ENCODE results near the gene TERF2IP. TPM values are rescaled to one million over a fixed set of nuclear protein-coding genes. Genes with fewer than 3 reads are reported as not detected.

TERF2IP gene
- total RNA-seq, 1 donor from 2014 or later: 79.2 TPM

GRCh38 chr16:75630052-75630451 is 17.5 kb upstream of the TERF2IP start:
- intact Hi-C loops (cut with DNase I): no loop called here
- no peak for DNase-seq (ENCODE audit: low spot score)
- no peak for ATAC-seq

- no peak for ATAC-seq
- intact Hi-C loops (cut with DNase I): no loop called here
- DNase-seq (ENCODE audit: low spot score): no peak
These were observed 14.7 kb upstream of the TERF2IP start for GRCh38 chr16:75632857-75633256.

- intact Hi-C loops (cut with DNase I): no loop called here
These were observed 12.5 kb upstream of the TERF2IP start for GRCh38 chr16:75635036-75635435.

GRCh38 chr16:75640598-75640997 is 7.0 kb upstream of the TERF2IP start:
- no peak for ATAC-seq
- no peak for DNase-seq (ENCODE audit: low spot score)
- intact Hi-C loops (cut with DNase I): no loop called here

More at GRCh38 chr16:75635036-75635435, 12.5 kb upstream of the TERF2IP start:
- no peak for ATAC-seq
- DNase-seq (ENCODE audit: low spot score): no peak

- ATAC-seq (no peak), DNase-seq (ENCODE audit: low spot score) (no peak)
- intact Hi-C loops (cut with DNase I): no loop called here
These were observed 3.1 kb upstream of the TERF2IP start for GRCh38 chr16:75644240-75645012.

- intact Hi-C loops (cut with DNase I): no loop called here
- ATAC-seq (peak; percentile 59), DNase-seq (ENCODE audit: low spot score) (no peak)
These were observed 471 bp upstream of the TERF2IP start for GRCh38 chr16:75647112-75647491.

GRCh38 chr16:75648265-75649076 is 898 bp downstream of the TERF2IP start:
- DNase-seq (ENCODE audit: low spot score) (peak; percentile 91), ATAC-seq (peak; percentile 70)
- intact Hi-C loops (cut with DNase I): no loop called here

- DNase-seq (ENCODE audit: low spot score) (no peak), ATAC-seq (no peak)
- intact Hi-C loops (cut with DNase I): no loop called here
These were observed 6.3 kb downstream of the TERF2IP start for GRCh38 chr16:75653922-75654321.

GRCh38 chr16:75658175-75658574 is 10.6 kb downstream of the TERF2IP start:
- no peak for DNase-seq (ENCODE audit: low spot score)
- no peak for ATAC-seq
- intact Hi-C loops (cut with DNase I): no loop called here

GRCh38 chr16:75660321-75660720 is 12.7 kb downstream of the TERF2IP start:
- ATAC-seq: no peak
- DNase-seq (ENCODE audit: low spot score): no peak
- intact Hi-C loops (cut with DNase I): no loop called here

GRCh38 chr16:75660726-75661302 is 13.2 kb downstream of the TERF2IP start:
- DNase-seq (ENCODE audit: low spot score) (no peak), ATAC-seq (no peak)
- intact Hi-C loops (cut with DNase I): no loop called here

- DNase-seq (ENCODE audit: low spot score) (no peak), ATAC-seq (no peak)
- intact Hi-C loops (cut with DNase I): no loop called here
These were observed 19.9 kb downstream of the TERF2IP start for GRCh38 chr16:75667503-75667902.

- intact Hi-C loops (cut with DNase I): no loop called here
- no peak for DNase-seq (ENCODE audit: low spot score)
- no peak for ATAC-seq
These were observed 29.3 kb downstream of the TERF2IP start, which contains the start of gene CPHXL2 for GRCh38 chr16:75676909-75677308. Gene CPHXL2, minus strand, starts transcription at chr16:75677009. Its CDS starts 10 bp downstream, at chr16:75676999.

- intact Hi-C loops (cut with DNase I): no loop called here
- ATAC-seq (no peak), DNase-seq (ENCODE audit: low spot score) (no peak)
These were observed 31.8 kb downstream of the TERF2IP start for GRCh38 chr16:75679366-75679765.

GRCh38 chr16:75682308-75682707 is 34.7 kb downstream of the TERF2IP start:
- DNase-seq (ENCODE audit: low spot score) (no peak), ATAC-seq (no peak)
- intact Hi-C loops (cut with DNase I): no loop called here

- no peak for ATAC-seq
- intact Hi-C loops (cut with DNase I): no loop called here
- no peak for DNase-seq (ENCODE audit: low spot score)
These were observed 39.8 kb downstream of the TERF2IP start for GRCh38 chr16:75687361-75687760.

GRCh38 chr16:75695708-75696107 is 48.1 kb downstream of the TERF2IP start:
- intact Hi-C loops (cut with DNase I): no loop called here
- DNase-seq (ENCODE audit: low spot score): no peak
- ATAC-seq: no peak

- DNase-seq (ENCODE audit: low spot score) (no peak), ATAC-seq (no peak)
- intact Hi-C loops (cut with DNase I): no loop called here
These were observed 50.0 kb downstream of the TERF2IP start for GRCh38 chr16:75697571-75697970.

GRCh38 chr16:75701361-75701760 is 53.8 kb downstream of the TERF2IP start, which contains the start of gene DUXB:
Gene DUXB, minus strand, starts transcription at chr16:75701461. Its CDS starts 43 bp downstream, at chr16:75701418.
- ATAC-seq: no peak
- no peak for DNase-seq (ENCODE audit: low spot score)
- intact Hi-C loops (cut with DNase I): no loop called here

GRCh38 chr16:75702242-75702641 is 54.7 kb downstream of the TERF2IP start:
- ATAC-seq (no peak), DNase-seq (ENCODE audit: low spot score) (no peak)
- intact Hi-C loops (cut with DNase I): no loop called here

Measured in sciatic nerve (tissue), 2 donors.